GM19043 (cell line): Measurements from ENCODE around the gene TRIP6.

ENCODE experiments used
- ATAC-seq: cut with Tn5 transposase; IDR thresholded peaks from one replicate; pipeline ENCODE4 v1.9.1; 2021; ENCODE audit warnings: low read depth; ENCODE audit not compliant: unreplicated experiment

TRIP6 gene

GRCh38 chr7:100867776-100868485 lies 744 bp downstream of the TRIP6 start:
- ATAC-seq = no peak

GRCh38 chr7:100873599-100874299 lies 6.6 kb downstream of the TRIP6 start:
- ATAC-seq = no peak

GRCh38 chr7:100874300-100874576 lies 7.1 kb downstream of the TRIP6 start:
- no peak for ATAC-seq

GRCh38 chr7:100874577-100875355 lies 7.6 kb downstream of the TRIP6 start, which contains the start of gene SRRT:
Gene SRRT (plus strand): TSS chr7:100875103. CDS start chr7:100875591, 488 bp downstream.
- peak; percentile 94 for ATAC-seq

GRCh38 chr7:100875356-100875751 lies 8.2 kb downstream of the TRIP6 start:
- ATAC-seq = no peak

GRCh38 chr7:100878013-100878412 lies 10.8 kb downstream of the TRIP6 start:
- no peak for ATAC-seq

GRCh38 chr7:100878685-100879084 lies 11.5 kb downstream of the TRIP6 start:
- ATAC-seq = no peak

GRCh38 chr7:100879685-100880261 lies 12.6 kb downstream of the TRIP6 start:
- no peak for ATAC-seq

- ATAC-seq = no peak
Observed at GRCh38 chr7:100880645-100881044, 13.5 kb downstream of the TRIP6 start.

GRCh38 chr7:100881136-100881535 lies 13.9 kb downstream of the TRIP6 start:
- ATAC-seq = no peak

- no peak for ATAC-seq
Observed at GRCh38 chr7:100882201-100882600, 15.0 kb downstream of the TRIP6 start.

GRCh38 chr7:100882785-100883526 lies 15.8 kb downstream of the TRIP6 start:
- ATAC-seq = no peak

- ATAC-seq = no peak
Observed at GRCh38 chr7:100884736-100885439, 17.7 kb downstream of the TRIP6 start.

- ATAC-seq = no peak
Observed at GRCh38 chr7:100885440-100886141, 18.4 kb downstream of the TRIP6 start.

- no peak for ATAC-seq
Observed at GRCh38 chr7:100886142-100886935, 19.2 kb downstream of the TRIP6 start.

GRCh38 chr7:100886936-100887515 lies 19.8 kb downstream of the TRIP6 start:
- ATAC-seq = no peak

GRCh38 chr7:100887516-100888290 lies 20.5 kb downstream of the TRIP6 start:
- ATAC-seq = no peak
